ENCODE results near the gene NEK2. TPM values are rescaled to one million over a fixed set of nuclear protein-coding genes. Genes with fewer than 3 reads are reported as not detected.
"Not testable (repeated sequence)": the region's sequence is repeated elsewhere in the genome, so short reads cannot be mapped to it uniquely, and the experiment has no call there.

NEK2 gene
- total RNA-seq, 1 donor from 2014 or later: 27.1 TPM

- no peak for DNase-seq (ENCODE audit: low read depth, low spot score)
- Mint-ChIP-seq H3K27me3 (ENCODE audit: low read depth) (peaks cover 5% of the 10 kb centered on the region), H3K36me3 (ENCODE audit: low read depth) (no peaks in the 10 kb centered on the region)
Observed at GRCh38 chr1:211683396-211684297, 8.2 kb upstream of the NEK2 start.

GRCh38 chr1:211682186-211682585, 6.8 kb upstream of the NEK2 start:
- H3K27me3 Mint-ChIP-seq (ENCODE audit: low read depth); DNase-seq (ENCODE audit: low read depth, low spot score); H3K36me3 Mint-ChIP-seq (ENCODE audit: low read depth); H3K4me3 Mint-ChIP-seq; H3K9me3 Mint-ChIP-seq; H3K4me1 Mint-ChIP-seq; H3K27ac Mint-ChIP-seq (ENCODE audit: unreplicated experiment): not testable (repeated sequence)

More at GRCh38 chr1:211683396-211684297, 8.2 kb upstream of the NEK2 start:
- Mint-ChIP-seq H3K4me1 (peaks cover 7% of the 10 kb centered on the region), H3K27ac (ENCODE audit: unreplicated experiment) (no peak overlapping the region), H3K4me3 (no peak overlapping the region), H3K9me3 (no peaks in the 10 kb centered on the region)
- no peak for TF ChIP-seq CTCF (conservative IDR thresholded peaks at IDR 0.05)

DNA sequence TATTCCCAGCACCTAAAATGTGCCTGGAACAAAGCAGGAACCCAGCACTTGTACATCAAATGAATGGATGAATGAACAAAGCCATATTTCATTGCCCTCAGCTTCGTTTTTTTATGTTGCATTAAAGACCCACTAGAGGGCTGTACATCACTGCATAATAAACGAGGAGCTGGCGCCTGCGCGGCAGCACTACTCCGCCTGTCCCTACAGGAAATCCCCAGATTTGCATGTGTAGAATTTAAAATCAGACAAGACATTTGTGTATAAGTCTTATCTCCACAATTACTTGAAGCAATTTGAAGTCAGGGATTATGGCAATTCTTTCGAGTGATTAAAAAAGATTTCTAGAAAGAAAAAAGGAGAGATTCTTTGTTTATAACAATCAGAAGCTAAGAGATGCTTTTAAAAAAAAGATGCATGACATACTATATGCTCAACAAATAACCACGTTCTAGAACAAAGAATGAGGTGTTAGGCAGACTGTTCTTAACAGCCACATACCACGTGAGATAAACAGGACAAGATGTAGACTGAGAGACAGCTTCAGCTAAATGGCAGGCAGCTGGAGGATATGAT, 5.4 kb upstream of the NEK2 start:
- peak; percentile 83 for TF ChIP-seq CTCF (conservative IDR thresholded peaks at IDR 0.05)
- DNase-seq (ENCODE audit: low read depth, low spot score): peak; percentile 47
- H3K27me3 Mint-ChIP-seq (ENCODE audit: low read depth): no peaks in the 10 kb centered on the region
- H3K4me3 Mint-ChIP-seq: peak overlapping the region; percentile 44
- peak overlapping the region; percentile 86 for H3K27ac Mint-ChIP-seq (ENCODE audit: unreplicated experiment)
- H3K4me1 Mint-ChIP-seq: peaks cover 9% of the 10 kb centered on the region
- H3K9me3 Mint-ChIP-seq: no peaks in the 10 kb centered on the region
- H3K36me3 Mint-ChIP-seq (ENCODE audit: low read depth): no peaks in the 10 kb centered on the region

GRCh38 chr1:211677659-211678058, 2.2 kb upstream of the NEK2 start:
- H3K27me3 Mint-ChIP-seq (ENCODE audit: low read depth): no peaks in the 10 kb centered on the region
- no peak overlapping the region for H3K27ac Mint-ChIP-seq (ENCODE audit: unreplicated experiment)
- H3K36me3 Mint-ChIP-seq (ENCODE audit: low read depth): no peaks in the 10 kb centered on the region
- H3K4me1 Mint-ChIP-seq: peaks cover 32% of the 10 kb centered on the region
- peak overlapping the region; percentile 67 for H3K4me3 Mint-ChIP-seq
- no peak for TF ChIP-seq CTCF (conservative IDR thresholded peaks at IDR 0.05)
- H3K9me3 Mint-ChIP-seq: no peaks in the 10 kb centered on the region
- no peak for DNase-seq (ENCODE audit: low read depth, low spot score)

- Mint-ChIP-seq H3K4me3 (peak overlapping the region; percentile 82), H3K27ac (ENCODE audit: unreplicated experiment) (no peak overlapping the region), H3K27me3 (ENCODE audit: low read depth) (no peaks in the 10 kb centered on the region), H3K36me3 (ENCODE audit: low read depth) (no peaks in the 10 kb centered on the region), H3K4me1 (peaks cover 36% of the 10 kb centered on the region), H3K9me3 (no peaks in the 10 kb centered on the region)
- TF ChIP-seq CTCF (conservative IDR thresholded peaks at IDR 0.05): no peak
- DNase-seq (ENCODE audit: low read depth, low spot score): no peak
Observed at GRCh38 chr1:211676761-211677160, 1.3 kb upstream of the NEK2 start.

GRCh38 chr1:211676106-211676583, 724 bp upstream of the NEK2 start:
- H3K4me1 Mint-ChIP-seq: peaks cover 36% of the 10 kb centered on the region
- peak overlapping the region; percentile 98 for H3K4me3 Mint-ChIP-seq
- no peaks in the 10 kb centered on the region for H3K9me3 Mint-ChIP-seq
- no peak for DNase-seq (ENCODE audit: low read depth, low spot score)
- no peaks in the 10 kb centered on the region for H3K36me3 Mint-ChIP-seq (ENCODE audit: low read depth)
- H3K27ac Mint-ChIP-seq (ENCODE audit: unreplicated experiment): peak overlapping the region; percentile 94
- H3K27me3 Mint-ChIP-seq (ENCODE audit: low read depth): no peaks in the 10 kb centered on the region
- TF ChIP-seq CTCF (conservative IDR thresholded peaks at IDR 0.05): no peak
